Endothelial cell of umbilical vein (primary cell): ENCODE data around the gene SERPINC1. TPM values are rescaled to one million over a fixed set of nuclear protein-coding genes. Genes with fewer than 3 reads are reported as not detected.

Experiments used
- BruUV-seq: library from RNA; stranded (reverse); fragments of 400-500 nt; replicated peaks from 2 replicates; lab custom pipeline; 2021; lab: Mats Ljungman, UMichigan
- CTCF ChIA-PET: fragments of 300-600, 350-600 bp; sonication (Branson Sonifier 250); formaldehyde crosslinking; loops from one replicate; lab custom pipeline; 2021; ENCODE audit warnings: antibody characterized with exemption, inconsistent platforms; lab: Charles Lee
- POLR2A ChIA-PET: fragments of 300-600, 350-600 bp; sonication (Branson Sonifier 250); formaldehyde crosslinking; loops from one replicate; lab custom pipeline; 2021; ENCODE audit warnings: antibody characterized with exemption, inconsistent platforms; lab: Charles Lee
- DNase-seq: peaks from one replicate; pipeline ENCODE4 v3.0.0-alpha.2; 2011; ENCODE audit warnings: low read depth, low spot score
- FAIRE-seq: peaks from 2 replicates; lab custom pipeline; 2011; peaks lifted over from hg19 to GRCh38; lab: Jason Lieb, UNC
- H2AFZ ChIP-seq: 2 replicates; pipeline ENCODE4 v1.6.0; 2012; ENCODE audit warnings: low read depth, low read length, control low read depth, inconsistent platforms
- H3K27ac ChIP-seq: 2 replicates; pipeline ENCODE4 v1.5.1; 2011; ENCODE audit warnings: low read depth, mild to moderate bottlenecking, control low read depth, low read length, moderate library complexity; ENCODE audit not compliant: insufficient read depth
- H3K27me3 ChIP-seq, 2 experiments: 2 replicates each; pipeline versions ENCODE4 v1.6.0 to v1.6.1; 2011; ENCODE audit warnings: low read length in 2 of 2, mixed read lengths in 1 of 2; ENCODE audit not compliant: control insufficient read depth in 2 of 2, insufficient read depth in 2 of 2
- H3K36me3 ChIP-seq, 2 experiments: 2 replicates in 1 of 2; 3 replicates in 1 of 2; pipeline ENCODE4 v1.5.1; 2011; ENCODE audit warnings: low read length in 2 of 2, mild to moderate bottlenecking in 1 of 2, moderate library complexity in 1 of 2; ENCODE audit not compliant: control insufficient read depth in 2 of 2, insufficient read depth in 2 of 2; ENCODE audit errors: extremely low read depth in 1 of 2
- H3K4me1 ChIP-seq: 3 replicates; pipeline ENCODE4 v1.5.1; 2011; ENCODE audit warnings: mild to moderate bottlenecking, low read length; ENCODE audit not compliant: control insufficient read depth, insufficient read depth; ENCODE audit errors: extremely low read depth
- H3K4me2 ChIP-seq: 2 replicates; pipeline ENCODE4 v1.6.1; 2011; ENCODE audit warnings: low read length, control low read depth, mixed read lengths; ENCODE audit not compliant: insufficient read depth
- H3K4me3 ChIP-seq, 3 experiments: fragments of 200-600 bp in 1 of 3; sonication (generic), shearing (Covaris generic) in 1 of 3; replicated peaks in 1 of 3; 2 replicates each; pipeline ENCODE4 v1.5.1; 2011 to 2016; ENCODE audit warnings: control low read depth in 3 of 3, low read length in 3 of 3, mild to moderate bottlenecking in 2 of 3, inconsistent platforms in 1 of 3, low read depth in 1 of 3, moderate library complexity in 1 of 3; ENCODE audit not compliant: insufficient read depth in 1 of 3
- H3K79me2 ChIP-seq: 2 replicates; pipeline ENCODE4 v1.6.0; 2012; ENCODE audit warnings: low read length, inconsistent platforms; ENCODE audit not compliant: control insufficient read depth, insufficient read depth
- H3K9ac ChIP-seq: replicated peaks from 2 replicates; pipeline ENCODE3; 2011; ENCODE audit warnings: low read length, control low read depth; ENCODE audit not compliant: insufficient read depth; ENCODE audit errors: extremely low read depth
- H3K9me1 ChIP-seq: replicated peaks from 3 replicates; pipeline ENCODE4 v1.6.0; 2011; ENCODE audit warnings: mild to moderate bottlenecking, low read length; ENCODE audit not compliant: control insufficient read depth, insufficient read depth; ENCODE audit errors: extremely low read depth
- H3K9me3 ChIP-seq: replicated peaks from 2 replicates; pipeline ENCODE4 v1.5.1; 2012; ENCODE audit warnings: low read length, inconsistent platforms; ENCODE audit not compliant: control insufficient read depth, insufficient read depth
- H4K20me1 ChIP-seq: replicated peaks from 2 replicates; pipeline ENCODE3; 2011; ENCODE audit warnings: mild to moderate bottlenecking, low read length; ENCODE audit not compliant: control insufficient read depth, insufficient read depth; ENCODE audit errors: extremely low read depth
- CTCF ChIP-seq, 2 donors: IDR thresholded peaks; 1 replicate in 1 of 2; 2 replicates in 1 of 2; pipeline ENCODE4 v1.5.1; 2011; ENCODE audit warnings: low read length in 2 of 2, mild to moderate bottlenecking in 2 of 2, moderate library complexity in 2 of 2, control low read depth in 1 of 2, inconsistent platforms in 1 of 2, low read depth in 1 of 2; ENCODE audit not compliant: insufficient read depth in 1 of 2; ENCODE audit errors: extremely low read depth in 1 of 2
- EZH2 ChIP-seq: IDR thresholded peaks from 2 replicates; pipeline ENCODE4 v1.6.1; 2012; ENCODE audit warnings: borderline replicate concordance, low read depth, mild to moderate bottlenecking, moderate library complexity, low read length, inconsistent platforms; ENCODE audit not compliant: severe bottlenecking
- FOS ChIP-seq: IDR thresholded peaks from 2 replicates; pipeline ENCODE4 v1.6.1; 2011; ENCODE audit warnings: mild to moderate bottlenecking, low read length, moderate library complexity, borderline replicate concordance; ENCODE audit not compliant: insufficient read depth
- GATA2 ChIP-seq: IDR thresholded peaks from 2 replicates; pipeline ENCODE4 v1.7.0; 2011; ENCODE audit warnings: low read depth, mild to moderate bottlenecking, moderate library complexity, mixed read lengths, low read length; ENCODE audit not compliant: insufficient read length, insufficient read depth
- JUN ChIP-seq: IDR thresholded peaks from 2 replicates; pipeline ENCODE4 v1.6.1; 2011; ENCODE audit warnings: borderline replicate concordance, low read depth; ENCODE audit not compliant: insufficient read length, insufficient read depth
- MAX ChIP-seq: IDR thresholded peaks from 2 replicates; pipeline ENCODE4 v1.6.1; 2011; ENCODE audit not compliant: insufficient read depth, insufficient read length
- MYC ChIP-seq: IDR thresholded peaks from one replicate; pipeline ENCODE4 v1.6.1; 2011; ENCODE audit warnings: mild to moderate bottlenecking, low read depth, low read length
- POLR2A ChIP-seq: IDR thresholded peaks from 2 replicates; pipeline ENCODE4 v1.6.1; 2012; ENCODE audit warnings: low read depth, mild to moderate bottlenecking, control low read depth, low read length
- POLR2AphosphoS5 ChIP-seq: IDR thresholded peaks from 2 replicates; pipeline ENCODE4 v1.6.1; 2012; ENCODE audit warnings: low read depth, mild to moderate bottlenecking, control low read depth, low read length, moderate library complexity; ENCODE audit not compliant: insufficient read depth
- dilution Hi-C: fragments of 300-500 bp; cut with MboI; formaldehyde crosslinking; loops from one replicate; pipeline ENCODE4 v1.15.0; 2019; ENCODE audit warnings: low sequenced_read_pairs; ENCODE audit not compliant: extremely low pct_ligation_motif_present
- intact Hi-C: fragments of 100-400 bp; cut with micrococcal nuclease; formaldehyde crosslinking; loops from one replicate; pipeline ENCODE4 v1.10.0; 2022
- polyA plus RNA-seq, 4 experiments: library from polyadenylated mRNA; depleted of rRNA in 3 of 4; stranded (reverse) in 3 of 4; unstranded in 1 of 4; fragments of >200 nt; gene quantifications; 2 replicates each; pipeline versions ENCODE4 v1.2.1 to v1.2.3, GENCODE V29; 2011 to 2012; ENCODE audit warnings: missing spikeins in 1 of 4
- total RNA-seq: library from RNA; stranded (reverse); gene quantifications from 2 replicates; pipeline ENCODE4 v1.2.3, GENCODE V29; 2021

Gene SERPINC1
- total and polyA plus RNA-seq, 2 donors (not counting 3 experiments of a cell fraction or from before 2014, with no cell fraction given) = 0.06 to 0.35 TPM

GRCh38 chr1:173871500-173871899, 45.6 kb downstream of the SERPINC1 start:
- peak overlapping the region; percentile 57 for H3K27ac ChIP-seq
- no peak for DNase-seq
- no TSS peak for BruUV-seq
- H3K4me2 ChIP-seq = peak overlapping the region; percentile 49
- TF ChIP-seq MAX = no peak
- no peak for TF ChIP-seq CTCF (IDR thresholded peaks at IDR 0.05; ENCODE audit: extremely low read depth in 1 of 2, insufficient read depth in 1 of 2, low read depth in 1 of 2, low read length in 2 of 2)
- TF ChIP-seq GATA2 = no peak
- no peak for TF ChIP-seq FOS
- no peak for TF ChIP-seq POLR2AphosphoS5
- TF ChIP-seq JUN = no peak
- TF ChIP-seq EZH2 = no peak
- TF ChIP-seq POLR2A = no peak
- no peak for TF ChIP-seq MYC
- H3K9ac ChIP-seq = no peak overlapping the region
- H3K4me3 ChIP-seq = peak overlapping the region in 1 of 3 experiments; percentile 20
- H3K36me3 ChIP-seq = peaks cover 0 to 4% of the 10 kb centered on the region in 2 experiments
- H3K4me1 ChIP-seq = peaks cover 30% of the 10 kb centered on the region
- H3K9me1 ChIP-seq = no peaks in the 10 kb centered on the region
- ChIA-PET POLR2A (interaction anchor here (0.6 kb wide), 1 partner anchor 43 kb away, joined by 4 read pairs; no protein-coding TSS in a partner anchor), CTCF (no interaction called here)
- H3K27me3 ChIP-seq = no peaks in the 10 kb centered on the region
- intact Hi-C loops = loop anchor here (2.0 kb wide), 2 partner anchors 43 to 441 kb away; no protein-coding TSS in a partner anchor
- H3K79me2 ChIP-seq = peaks cover 13% of the 10 kb centered on the region
- H2AFZ ChIP-seq = peak overlapping the region; percentile 64
- no peaks in the 10 kb centered on the region for H3K9me3 ChIP-seq
- FAIRE-seq = no peak
- dilution Hi-C loops = no loop called here
- H4K20me1 ChIP-seq = peaks cover 3% of the 10 kb centered on the region
